ENCODE results near the gene GBA3.

DNA sequence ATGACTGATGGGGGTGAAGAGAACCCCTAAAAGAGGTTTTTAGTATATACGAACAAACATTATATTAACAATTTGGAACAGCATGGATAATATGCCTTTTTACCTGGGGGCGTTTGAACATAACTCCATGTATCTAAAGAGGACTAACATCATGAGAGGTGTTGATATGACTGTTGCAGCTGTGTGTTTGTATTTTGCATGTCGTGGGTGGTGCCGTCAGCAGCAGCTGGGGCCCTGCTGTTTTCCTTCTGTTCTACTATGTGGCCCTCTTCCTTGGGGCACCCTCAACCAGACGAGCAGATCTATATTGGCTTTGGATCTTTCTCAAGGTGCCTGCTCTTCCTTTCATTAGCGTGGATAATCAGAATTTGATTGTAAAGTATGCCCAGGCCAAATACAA is 11.2 kb downstream of the GBA3 start:
- TF ChIP-seq, protein P1, sequence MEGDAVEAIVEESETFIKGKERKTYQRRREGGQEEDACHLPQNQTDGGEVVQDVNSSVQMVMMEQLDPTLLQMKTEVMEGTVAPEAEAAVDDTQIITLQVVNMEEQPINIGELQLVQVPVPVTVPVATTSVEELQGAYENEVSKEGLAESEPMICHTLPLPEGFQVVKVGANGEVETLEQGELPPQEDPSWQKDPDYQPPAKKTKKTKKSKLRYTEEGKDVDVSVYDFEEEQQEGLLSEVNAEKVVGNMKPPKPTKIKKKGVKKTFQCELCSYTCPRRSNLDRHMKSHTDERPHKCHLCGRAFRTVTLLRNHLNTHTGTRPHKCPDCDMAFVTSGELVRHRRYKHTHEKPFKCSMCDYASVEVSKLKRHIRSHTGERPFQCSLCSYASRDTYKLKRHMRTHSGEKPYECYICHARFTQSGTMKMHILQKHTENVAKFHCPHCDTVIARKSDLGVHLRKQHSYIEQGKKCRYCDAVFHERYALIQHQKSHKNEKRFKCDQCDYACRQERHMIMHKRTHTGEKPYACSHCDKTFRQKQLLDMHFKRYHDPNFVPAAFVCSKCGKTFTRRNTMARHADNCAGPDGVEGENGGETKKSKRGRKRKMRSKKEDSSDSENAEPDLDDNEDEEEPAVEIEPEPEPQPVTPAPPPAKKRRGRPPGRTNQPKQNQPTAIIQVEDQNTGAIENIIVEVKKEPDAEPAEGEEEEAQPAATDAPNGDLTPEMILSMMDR (IDR thresholded peaks at IDR 0.05): no peak
- TF ChIP-seq POLR2A (IDR thresholded peaks at IDR 0.05) (no peak), POLR2AphosphoS5 (IDR thresholded peaks at IDR 0.05) (no peak)

All from transverse colon (tissue), 4 donors.